HG03354 (cell line): ENCODE measurements around the gene STAC2.
"Not testable (repeated sequence)": the region's sequence is repeated elsewhere in the genome, so short reads cannot be mapped to it uniquely, and the experiment has no call there.

Experiments
- ATAC-seq: cut with Tn5 transposase; IDR thresholded peaks from one replicate; pipeline ENCODE4 v1.9.1; 2021; ENCODE audit warnings: mild to moderate bottlenecking; ENCODE audit not compliant: unreplicated experiment, poor library complexity, severe bottlenecking

Gene STAC2, protein sequence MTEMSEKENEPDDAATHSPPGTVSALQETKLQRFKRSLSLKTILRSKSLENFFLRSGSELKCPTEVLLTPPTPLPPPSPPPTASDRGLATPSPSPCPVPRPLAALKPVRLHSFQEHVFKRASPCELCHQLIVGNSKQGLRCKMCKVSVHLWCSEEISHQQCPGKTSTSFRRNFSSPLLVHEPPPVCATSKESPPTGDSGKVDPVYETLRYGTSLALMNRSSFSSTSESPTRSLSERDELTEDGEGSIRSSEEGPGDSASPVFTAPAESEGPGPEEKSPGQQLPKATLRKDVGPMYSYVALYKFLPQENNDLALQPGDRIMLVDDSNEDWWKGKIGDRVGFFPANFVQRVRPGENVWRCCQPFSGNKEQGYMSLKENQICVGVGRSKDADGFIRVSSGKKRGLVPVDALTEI

GRCh38 chr17:39225308-39225958, at the start of gene STAC2:
Gene STAC2 (minus strand): TSS chr17:39225945. CDS start chr17:39225502, 443 bp downstream.
- ATAC-seq, result no peak

DNA sequence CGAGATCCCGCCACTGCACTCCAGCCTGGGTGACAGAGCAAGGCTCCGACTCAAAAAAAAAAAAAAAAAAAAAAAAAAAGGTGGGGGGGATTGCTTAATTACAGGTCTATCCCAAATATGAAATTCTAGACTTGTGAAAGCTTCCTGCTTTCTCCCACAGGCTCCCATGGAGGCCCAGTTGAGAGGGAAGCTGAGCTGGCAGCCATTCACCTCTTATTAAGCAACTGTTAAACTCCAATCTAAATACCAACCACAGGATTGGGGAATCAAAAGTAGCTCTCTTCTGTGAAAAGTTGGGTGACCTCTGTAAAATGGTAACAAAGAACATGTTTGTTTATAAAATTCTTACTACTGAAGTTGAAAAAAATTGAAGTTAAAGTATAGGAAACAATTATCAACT, 45.8 kb upstream of the STAC2 start:
- ATAC-seq, result no peak

GRCh38 chr17:39270923-39271322, 45.2 kb upstream of the STAC2 start:
- no peak for ATAC-seq

DNA sequence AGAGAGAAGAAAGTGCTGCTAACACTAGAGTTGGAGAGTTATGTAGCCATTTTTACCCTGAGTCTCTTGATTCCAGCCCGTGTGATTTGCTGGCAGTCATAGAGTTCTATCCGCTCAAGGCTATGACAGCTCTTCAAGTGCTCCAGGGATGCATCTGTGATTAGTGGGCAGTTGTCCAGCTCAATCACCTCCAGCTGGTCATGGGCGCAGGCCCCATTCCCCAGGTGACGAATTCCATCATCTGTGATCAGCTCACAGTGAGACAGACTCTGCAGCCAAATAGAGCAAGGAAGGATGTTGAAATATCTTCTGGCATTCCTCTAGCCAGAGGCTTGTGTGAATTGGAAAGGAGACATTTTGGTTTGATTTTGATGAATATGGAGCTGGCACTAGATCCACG, 38.4 kb upstream of the STAC2 start:
- no peak for ATAC-seq

DNA sequence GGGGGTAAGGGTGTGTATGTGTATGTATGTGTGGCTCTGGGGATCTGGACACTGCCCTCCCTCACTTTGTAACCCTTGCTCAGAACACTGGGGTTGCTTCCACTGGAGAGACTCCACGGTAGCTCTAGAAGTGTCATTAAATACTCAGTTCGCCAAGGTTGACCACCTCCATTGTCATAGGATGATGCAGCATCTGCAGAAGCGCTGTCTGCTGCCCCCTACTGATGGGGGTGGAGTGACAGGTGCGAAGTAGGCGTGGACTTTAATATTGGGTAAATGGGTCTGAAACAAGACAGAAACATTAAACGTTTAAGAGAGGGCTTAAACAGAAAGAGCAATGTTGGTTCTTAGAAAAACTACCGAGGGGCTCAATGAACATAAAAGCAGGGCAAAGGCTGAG, 35.5 kb upstream of the STAC2 start:
- no peak for ATAC-seq

GRCh38 chr17:39252788-39253460, 27.2 kb upstream of the STAC2 start:
- ATAC-seq, result no peak

DNA sequence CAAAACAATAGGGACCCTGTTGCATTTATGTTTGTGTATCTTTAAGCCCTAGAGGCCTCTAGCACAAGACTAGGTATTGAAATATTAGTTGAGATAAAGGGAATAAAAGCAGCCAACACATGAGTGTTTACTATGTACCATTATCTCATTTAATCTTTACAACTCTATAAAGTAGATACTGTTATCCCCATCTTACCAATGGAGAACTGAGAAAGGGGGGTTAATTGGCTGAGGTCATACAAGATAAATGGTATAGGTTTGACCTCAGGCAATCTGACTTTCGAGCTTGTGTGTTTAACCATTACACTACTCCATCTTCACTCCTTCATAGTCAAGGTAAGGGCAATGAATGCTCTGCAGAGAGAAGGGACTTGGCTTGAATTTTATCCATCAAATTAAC, 26.3 kb upstream of the STAC2 start:
- ATAC-seq, result no peak

- not testable (repeated sequence) for ATAC-seq
These were observed 24.3 kb upstream of the STAC2 start for GRCh38 chr17:39250076-39250475.

- ATAC-seq, result no peak
These were observed 20.5 kb upstream of the STAC2 start for GRCh38 chr17:39246274-39246673.

DNA sequence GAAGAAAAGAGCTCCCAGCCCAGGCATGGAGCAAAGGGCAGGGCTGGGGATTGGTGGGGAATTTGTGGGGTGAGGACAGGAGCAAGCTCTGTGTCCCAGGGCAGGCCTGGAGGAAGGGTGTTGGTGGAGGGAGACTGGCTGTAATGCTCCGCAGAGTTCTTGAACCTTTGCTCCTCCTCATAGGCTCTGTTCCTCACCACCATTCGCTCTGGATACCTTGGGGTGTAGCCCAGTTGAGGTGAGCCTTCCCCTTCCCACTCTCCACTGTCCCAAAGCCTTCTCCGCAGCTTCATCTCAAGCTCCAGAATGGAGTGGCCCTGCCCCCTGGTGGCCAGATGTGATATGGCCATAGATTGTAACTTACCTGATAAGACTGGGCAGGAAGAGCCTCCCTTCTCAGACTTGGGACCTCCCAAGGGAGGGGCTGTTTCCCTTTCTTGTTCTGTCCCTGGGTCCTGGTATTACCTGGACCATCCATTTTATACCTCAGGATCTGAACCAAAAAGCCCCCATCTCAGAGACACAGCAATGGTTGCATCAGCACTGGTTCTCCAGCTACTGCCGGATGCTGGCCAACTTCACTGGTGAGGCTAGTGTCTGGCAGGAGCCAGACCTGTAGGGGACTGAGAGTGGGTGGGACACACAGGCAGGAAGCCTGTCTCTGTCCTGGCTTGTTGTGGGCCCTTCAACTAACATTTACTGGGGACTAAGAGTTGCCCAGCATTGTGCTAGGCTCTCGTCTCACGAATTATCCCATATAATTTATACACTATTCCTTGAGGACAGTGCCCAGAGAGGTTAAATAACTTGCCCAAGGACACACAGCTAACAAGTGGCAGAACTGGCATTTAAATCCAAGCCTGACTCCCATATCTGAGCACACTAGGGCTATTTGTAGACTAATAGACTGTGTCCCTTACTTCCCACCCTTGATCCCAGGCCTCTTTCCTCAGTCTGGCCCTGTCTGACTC, 19.1 kb upstream of the STAC2 start:
- ATAC-seq, result no peak

GRCh38 chr17:39244016-39244599, 18.4 kb upstream of the STAC2 start:
- no peak for ATAC-seq

GRCh38 chr17:39243155-39243554, 17.4 kb upstream of the STAC2 start:
- ATAC-seq, result no peak

DNA sequence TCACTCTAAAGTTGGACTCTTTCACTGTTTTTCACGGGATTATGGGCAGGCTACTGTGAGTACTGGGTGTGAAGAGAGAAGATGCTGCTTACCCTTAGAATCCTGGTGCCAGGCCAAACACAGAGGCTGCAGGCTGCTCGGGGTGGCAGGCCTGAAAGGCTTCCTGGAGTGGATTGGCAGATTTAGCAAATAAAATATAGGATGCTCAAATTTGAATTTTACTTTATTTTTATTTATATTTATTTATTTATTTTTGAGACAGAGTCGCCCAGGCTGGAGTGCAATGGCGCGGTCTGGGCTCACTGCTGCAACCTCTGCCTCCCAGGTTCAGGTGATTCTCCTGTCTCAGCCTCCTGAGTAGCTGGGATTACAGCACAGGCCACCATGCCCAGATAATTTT, 14.9 kb upstream of the STAC2 start:
- ATAC-seq, result no peak

DNA sequence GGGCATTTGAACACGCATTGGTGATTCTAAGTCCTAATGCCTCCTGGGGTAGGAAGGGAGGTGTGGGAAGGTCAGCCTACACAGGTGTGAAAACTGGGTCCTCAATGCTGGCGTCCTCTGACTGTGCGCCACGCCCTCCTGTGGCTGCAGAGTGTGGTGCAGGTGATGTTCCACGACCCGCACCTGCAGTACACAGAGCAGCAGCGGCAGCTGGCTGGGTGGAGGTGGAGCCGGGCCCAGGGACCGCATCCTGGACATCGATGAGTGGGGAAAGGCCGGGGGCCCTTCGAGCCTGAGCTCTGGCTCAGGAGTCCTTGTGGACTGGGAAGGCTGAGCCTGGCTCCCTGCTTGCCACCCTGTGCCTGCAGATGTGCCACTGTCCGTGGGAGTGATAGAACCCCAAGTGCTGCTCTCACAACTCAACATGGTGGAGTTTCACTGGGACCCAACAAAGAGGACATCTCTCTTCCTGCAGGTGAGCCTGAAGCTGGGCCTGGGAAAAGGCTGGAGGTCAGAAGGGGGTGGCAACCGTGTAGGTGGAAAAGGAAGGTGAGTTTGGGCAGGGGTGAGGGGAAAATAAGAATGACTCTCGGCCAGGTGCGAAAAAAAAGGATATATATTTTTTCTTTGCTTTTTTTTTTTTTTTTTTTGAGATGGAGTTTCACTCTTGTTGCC, 14.0 kb upstream of the STAC2 start:
- ATAC-seq, result no peak

GRCh38 chr17:39238311-39238972, 12.7 kb upstream of the STAC2 start:
- no peak for ATAC-seq

DNA sequence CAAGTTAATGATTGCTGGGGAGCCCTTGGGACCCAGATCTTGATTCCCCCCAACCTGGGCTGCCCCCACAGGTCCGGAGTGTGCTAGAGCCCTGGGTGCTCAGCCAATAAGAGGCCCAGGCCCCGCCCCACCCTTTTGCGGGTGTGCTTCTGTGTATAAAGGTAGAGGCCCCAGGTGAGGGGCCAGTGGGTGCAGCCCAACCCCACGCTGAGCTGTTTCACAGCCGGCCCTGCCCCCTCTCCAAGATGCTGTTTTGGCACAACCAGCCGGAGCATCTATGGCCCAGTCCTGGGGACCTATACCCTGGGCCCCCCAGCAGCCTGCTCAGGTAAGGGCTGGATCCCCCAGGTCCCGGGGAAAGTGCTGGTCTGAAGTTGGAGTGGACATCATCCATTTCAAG, 11.8 kb upstream of the STAC2 start:
- no peak for ATAC-seq

GRCh38 chr17:39236981-39237441, 11.3 kb upstream of the STAC2 start:
- ATAC-seq, result no peak

GRCh38 chr17:39236450-39236927, 10.7 kb upstream of the STAC2 start:
- ATAC-seq, result no peak
